ENCODE results near the gene TMC8.

Gene TMC8

DNA sequence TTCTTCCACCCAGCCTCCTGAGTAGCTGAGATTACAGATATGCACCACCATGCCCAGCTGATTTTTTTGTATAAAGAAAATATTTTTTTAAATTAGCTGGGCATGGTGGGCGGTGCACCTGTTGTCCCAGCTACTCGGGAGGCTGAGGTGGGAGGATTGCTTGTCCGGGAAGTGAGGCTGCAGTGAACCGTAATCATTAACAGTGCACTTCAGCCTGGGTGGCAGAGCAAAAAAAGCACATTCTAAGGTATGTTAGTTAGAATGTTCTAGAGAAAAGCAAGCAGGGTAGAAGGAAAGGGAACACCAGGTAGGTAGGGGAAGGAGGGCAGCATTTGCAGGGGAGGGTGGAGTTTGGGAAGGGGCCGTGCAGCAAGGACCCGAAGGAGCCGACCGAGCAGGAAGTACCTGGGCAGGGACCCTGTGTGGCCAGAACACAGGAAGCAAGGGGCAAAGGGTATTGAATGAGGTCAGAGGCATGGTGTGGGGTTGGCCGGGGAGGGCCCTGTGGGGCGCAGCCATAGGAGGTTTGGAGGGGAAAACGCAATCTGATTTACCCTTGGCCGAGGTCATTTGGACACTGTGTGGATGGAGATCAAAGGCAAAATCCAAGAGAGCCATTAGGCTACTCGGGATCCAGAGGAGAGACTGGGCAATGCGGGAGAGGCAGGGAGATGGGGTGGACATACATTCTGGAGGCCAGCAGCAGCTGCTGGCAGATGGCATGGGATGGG, 17.9 kb downstream of the TMC8 start:
- Histone ChIP-seq H3K27me3 (ENCODE audit: control insufficient read depth, insufficient read depth, low read length) (no peaks in the 10 kb centered on the region), H3K9me3 (ENCODE audit: control insufficient read depth, insufficient read depth, low read depth, low read length) (no peaks in the 10 kb centered on the region), H3K27ac (ENCODE audit: low read depth, low read length) (no peak overlapping the region), H3K4me3 (ENCODE audit: low read depth, low read length) (no peak overlapping the region), H3K36me3 (ENCODE audit: control insufficient read depth, insufficient read depth, low read length) (no peaks in the 10 kb centered on the region), H3K9ac (ENCODE audit: low read length) (no peak overlapping the region), H3K4me1 (ENCODE audit: control insufficient read depth, insufficient read depth, low read length) (peaks cover 6% of the 10 kb centered on the region)

DNA sequence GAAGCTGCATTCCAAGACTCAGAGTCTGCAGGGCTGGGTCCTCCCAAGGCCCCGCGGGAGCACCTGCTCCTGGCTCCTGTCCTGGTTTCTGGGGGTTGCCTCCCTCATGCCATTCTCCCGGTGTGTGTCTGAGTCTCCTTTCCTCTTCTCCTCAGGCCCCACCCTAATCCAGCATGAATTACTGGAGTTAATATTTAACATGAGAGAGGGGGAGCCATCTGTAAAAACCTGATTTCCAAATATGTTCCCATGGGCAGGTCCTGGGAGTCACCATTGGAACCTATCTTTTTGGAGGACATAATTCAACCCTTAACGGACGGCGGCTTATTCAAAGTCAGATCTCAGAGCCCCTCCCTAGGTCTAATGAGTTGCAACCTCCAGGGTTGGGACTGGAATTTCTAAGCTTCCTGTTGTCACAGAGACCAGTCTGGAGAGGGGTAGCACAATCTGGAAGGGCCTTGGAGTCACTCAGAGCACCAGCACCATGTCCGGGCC, 21.0 kb downstream of the TMC8 start:
- Histone ChIP-seq H3K9me3 (ENCODE audit: control insufficient read depth, insufficient read depth, low read depth, low read length) (no peaks in the 10 kb centered on the region), H3K27ac (ENCODE audit: low read depth, low read length) (no peak overlapping the region), H3K36me3 (ENCODE audit: control insufficient read depth, insufficient read depth, low read length) (no peaks in the 10 kb centered on the region), H3K9ac (ENCODE audit: low read length) (no peak overlapping the region), H3K4me3 (ENCODE audit: low read depth, low read length) (no peak overlapping the region), H3K27me3 (ENCODE audit: control insufficient read depth, insufficient read depth, low read length) (no peaks in the 10 kb centered on the region), H3K4me1 (ENCODE audit: control insufficient read depth, insufficient read depth, low read length) (peaks cover 6% of the 10 kb centered on the region)

DNA sequence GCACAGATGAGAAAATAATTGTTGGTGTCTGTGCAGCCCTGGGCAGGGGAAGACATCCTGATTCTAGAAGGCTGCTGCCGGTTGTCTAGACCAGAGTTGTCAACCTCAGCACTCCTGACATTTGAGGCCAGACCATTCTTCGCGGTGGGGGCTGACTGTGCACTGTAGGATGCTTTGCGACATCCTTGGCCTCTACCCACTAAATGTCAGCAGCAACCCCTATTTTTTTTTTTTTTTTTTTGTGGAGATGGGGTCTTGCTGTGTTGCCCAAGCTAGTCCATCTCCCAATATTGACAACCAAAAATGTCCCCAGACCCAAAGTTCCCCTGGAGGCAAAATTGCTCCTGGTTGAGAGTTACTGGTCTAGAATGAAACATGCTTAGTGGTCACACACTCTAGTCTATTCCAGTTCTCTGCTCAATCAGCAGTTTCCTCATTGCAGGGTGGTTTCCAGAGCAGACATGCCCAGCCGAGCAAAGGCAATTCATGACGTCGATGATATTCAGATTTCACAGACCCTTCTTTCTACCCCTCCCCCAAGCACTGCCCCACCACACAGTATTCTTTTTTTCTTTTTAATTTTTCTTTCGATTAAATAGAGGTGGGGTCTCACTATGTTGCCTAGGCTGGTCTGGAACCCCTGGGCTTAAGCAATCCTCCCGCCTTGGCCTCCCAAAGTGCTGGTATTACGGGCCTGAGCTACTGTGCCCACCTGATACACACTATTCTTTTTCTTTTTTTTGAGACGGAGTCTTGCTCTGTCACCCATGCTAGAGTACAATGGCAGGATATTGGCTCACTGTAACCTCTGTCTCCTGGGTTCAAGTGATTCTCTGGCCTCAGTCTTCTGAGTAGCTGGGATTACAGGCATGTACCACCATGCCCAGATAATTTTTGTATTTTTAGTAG, 24.6 kb downstream of the TMC8 start:
- Histone ChIP-seq H3K9ac (ENCODE audit: low read length) (no peak overlapping the region), H3K27ac (ENCODE audit: low read depth, low read length) (no peak overlapping the region)

DNA sequence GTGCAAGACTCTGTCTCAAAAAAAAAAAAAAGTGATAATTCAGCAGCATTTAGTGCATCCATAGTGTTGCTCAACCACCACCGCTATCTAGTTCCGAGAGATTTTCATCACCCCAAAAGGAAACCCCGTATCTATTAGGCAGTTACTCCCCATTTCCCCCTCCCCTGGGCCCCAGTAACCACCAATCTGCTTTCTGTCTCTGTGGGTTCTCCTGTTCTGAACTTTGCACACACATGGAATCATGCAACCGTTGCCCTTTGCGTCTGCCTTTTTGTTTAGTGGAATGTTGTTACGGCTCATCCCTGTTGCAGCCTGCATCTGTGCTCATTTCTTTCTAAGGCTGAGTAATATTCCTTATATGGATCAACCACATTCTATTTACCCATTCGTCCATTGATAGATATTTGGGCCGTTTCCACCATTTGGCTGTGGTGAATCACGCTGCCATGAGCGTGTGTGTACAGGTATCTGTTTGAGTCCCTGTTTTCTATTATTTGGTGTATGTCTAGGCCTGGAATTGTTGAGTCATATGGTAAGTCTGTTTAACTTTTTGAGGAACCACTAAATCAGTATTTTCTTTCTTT, 29.1 kb downstream of the TMC8 start:
- Histone ChIP-seq H3K36me3 (ENCODE audit: control insufficient read depth, insufficient read depth, low read length) (no peaks in the 10 kb centered on the region), H3K4me1 (ENCODE audit: control insufficient read depth, insufficient read depth, low read length) (no peaks in the 10 kb centered on the region), H3K9ac (ENCODE audit: low read length) (no peak overlapping the region), H3K9me3 (ENCODE audit: control insufficient read depth, insufficient read depth, low read depth, low read length) (no peaks in the 10 kb centered on the region), H3K27ac (ENCODE audit: low read depth, low read length) (no peak overlapping the region), H3K27me3 (ENCODE audit: control insufficient read depth, insufficient read depth, low read length) (no peaks in the 10 kb centered on the region), H3K4me3 (ENCODE audit: low read depth, low read length) (no peak overlapping the region)

More for the DNA sequence above, 24.6 kb downstream of the TMC8 start:
- Histone ChIP-seq H3K4me3 (ENCODE audit: low read depth, low read length) (no peak overlapping the region), H3K27me3 (ENCODE audit: control insufficient read depth, insufficient read depth, low read length) (no peaks in the 10 kb centered on the region), H3K4me1 (ENCODE audit: control insufficient read depth, insufficient read depth, low read length) (peaks cover 6% of the 10 kb centered on the region; the same call in 1 of the 2 replicates), H3K9me3 (ENCODE audit: control insufficient read depth, insufficient read depth, low read depth, low read length) (no peaks in the 10 kb centered on the region), H3K36me3 (ENCODE audit: control insufficient read depth, insufficient read depth, low read length) (no peaks in the 10 kb centered on the region)

DNA sequence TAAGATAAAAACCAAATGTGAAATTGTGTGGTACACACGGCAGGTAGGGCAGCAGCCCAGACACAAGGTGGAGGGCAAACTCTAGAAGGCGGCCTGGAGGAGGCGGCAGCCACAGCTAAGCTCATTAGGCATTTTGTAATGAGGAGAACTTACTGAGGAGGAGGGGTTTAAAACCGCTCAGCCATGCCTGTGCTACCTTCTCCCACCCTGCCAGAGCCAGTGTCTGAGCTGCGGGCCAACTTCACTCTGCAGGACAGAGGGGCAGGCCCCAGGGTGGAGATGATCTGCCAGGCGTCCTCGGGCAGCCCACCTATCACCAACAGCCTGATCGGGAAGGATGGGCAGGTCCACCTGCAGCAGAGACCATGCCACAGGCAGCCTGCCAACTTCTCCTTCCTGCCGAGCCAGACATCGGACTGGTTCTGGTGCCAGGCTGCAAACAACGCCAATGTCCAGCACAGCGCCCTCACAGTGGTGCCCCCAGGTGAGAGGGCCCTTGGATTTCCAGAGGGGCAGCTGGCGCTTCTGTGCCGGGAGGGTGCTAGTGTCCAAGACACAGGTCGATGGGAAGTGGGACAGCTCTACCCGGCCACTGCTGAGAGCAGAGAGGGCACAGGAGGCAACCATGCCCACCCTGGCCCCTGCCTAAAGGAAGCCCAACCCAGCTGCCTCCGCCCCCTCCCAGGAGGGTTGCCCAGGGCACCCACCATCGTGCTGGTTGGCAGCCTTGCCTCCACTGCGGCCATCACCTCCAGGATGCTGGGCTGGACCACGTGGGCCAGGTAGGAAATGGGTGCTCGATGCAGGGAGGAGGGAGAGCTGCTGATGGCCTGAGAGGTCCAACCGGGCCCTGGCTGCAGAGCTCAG, 33.5 kb downstream of the TMC8 start:
- Histone ChIP-seq H3K9ac (ENCODE audit: low read length) (no peak overlapping the region), H3K9me3 (ENCODE audit: control insufficient read depth, insufficient read depth, low read depth, low read length) (no peaks in the 10 kb centered on the region), H3K4me3 (ENCODE audit: low read depth, low read length) (no peak overlapping the region), H3K27ac (ENCODE audit: low read depth, low read length) (no peak overlapping the region), H3K36me3 (ENCODE audit: control insufficient read depth, insufficient read depth, low read length) (no peaks in the 10 kb centered on the region), H3K27me3 (ENCODE audit: control insufficient read depth, insufficient read depth, low read length) (no peaks in the 10 kb centered on the region), H3K4me1 (ENCODE audit: control insufficient read depth, insufficient read depth, low read length) (no peaks in the 10 kb centered on the region)

DNA sequence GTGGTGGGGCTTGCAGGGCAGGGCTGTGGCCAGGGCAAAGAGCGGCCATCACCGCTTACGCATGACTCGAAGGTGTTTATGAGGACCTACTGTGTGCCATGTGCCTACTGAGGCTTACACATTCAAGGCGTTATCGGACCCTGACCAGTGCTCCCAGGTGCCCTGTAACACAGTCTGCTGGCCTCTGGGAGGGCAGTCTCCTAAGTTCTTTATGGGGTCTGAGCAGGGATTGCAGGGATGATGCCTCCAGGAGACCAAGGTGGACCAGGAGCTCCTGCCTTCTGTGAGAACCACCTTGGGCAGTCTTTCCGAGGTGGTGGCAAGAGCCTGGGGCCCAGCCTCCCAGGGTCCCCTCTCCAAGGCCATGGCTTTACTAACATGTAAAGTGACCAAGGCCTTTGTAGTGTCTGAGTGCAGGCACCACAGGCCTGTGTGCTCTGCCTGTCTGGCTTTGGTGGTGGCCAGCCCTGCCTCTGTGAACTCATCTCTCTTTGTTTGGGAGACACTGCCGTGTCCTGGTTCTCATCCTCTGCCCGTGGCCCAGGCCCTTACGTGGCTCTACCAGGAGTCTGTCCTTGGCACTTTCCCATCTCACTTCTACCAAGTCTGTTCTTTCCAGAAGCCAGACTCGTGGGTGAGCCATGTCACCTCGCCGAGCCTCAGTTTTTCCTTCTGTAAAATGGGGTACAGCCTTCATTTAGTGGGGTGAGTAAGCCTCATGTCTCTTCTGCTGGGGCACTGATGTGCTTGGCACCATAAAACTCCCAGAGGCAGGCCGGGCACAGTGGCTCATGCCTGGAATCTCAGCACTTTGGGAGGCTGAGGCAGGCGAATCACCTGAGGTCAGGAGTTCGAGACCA, 34.4 kb downstream of the TMC8 start:
- Histone ChIP-seq H3K36me3 (ENCODE audit: control insufficient read depth, insufficient read depth, low read length) (no peaks in the 10 kb centered on the region), H3K4me3 (ENCODE audit: low read depth, low read length) (no peak overlapping the region), H3K27ac (ENCODE audit: low read depth, low read length) (no peak overlapping the region), H3K9ac (ENCODE audit: low read length) (no peak overlapping the region), H3K9me3 (ENCODE audit: control insufficient read depth, insufficient read depth, low read depth, low read length) (no peaks in the 10 kb centered on the region), H3K4me1 (ENCODE audit: control insufficient read depth, insufficient read depth, low read length) (peaks cover 8% of the 10 kb centered on the region), H3K27me3 (ENCODE audit: control insufficient read depth, insufficient read depth, low read length) (no peaks in the 10 kb centered on the region)

DNA sequence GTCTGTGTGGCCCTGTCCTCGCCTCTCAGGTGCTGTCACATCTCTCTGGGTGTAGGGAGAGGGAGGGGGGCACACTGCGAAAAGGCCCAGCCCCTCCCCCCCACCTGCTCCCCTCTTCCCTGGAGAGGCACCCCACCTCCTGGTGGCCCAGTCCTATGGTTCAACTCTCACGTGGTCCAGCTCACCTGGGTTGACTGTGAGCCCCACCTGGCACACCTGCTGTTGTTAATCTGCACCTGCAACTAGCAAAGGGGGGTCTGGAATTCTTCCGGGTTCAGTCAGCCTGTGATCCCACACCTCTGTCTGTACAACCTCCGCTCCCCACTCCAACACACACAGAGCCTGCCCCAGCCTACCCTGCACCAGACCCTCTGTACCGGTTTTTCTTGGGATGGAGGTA, 35.8 kb downstream of the TMC8 start:
- Histone ChIP-seq H3K27me3 (ENCODE audit: control insufficient read depth, insufficient read depth, low read length) (no peaks in the 10 kb centered on the region), H3K9ac (ENCODE audit: low read length) (no peak overlapping the region), H3K4me1 (ENCODE audit: control insufficient read depth, insufficient read depth, low read length) (peaks cover 15% of the 10 kb centered on the region), H3K4me3 (ENCODE audit: low read depth, low read length) (no peak overlapping the region), H3K27ac (ENCODE audit: low read depth, low read length) (no peak overlapping the region), H3K9me3 (ENCODE audit: control insufficient read depth, insufficient read depth, low read depth, low read length) (no peaks in the 10 kb centered on the region), H3K36me3 (ENCODE audit: control insufficient read depth, insufficient read depth, low read length) (peaks cover 4% of the 10 kb centered on the region; the same call in 1 of the 2 replicates)

DNA sequence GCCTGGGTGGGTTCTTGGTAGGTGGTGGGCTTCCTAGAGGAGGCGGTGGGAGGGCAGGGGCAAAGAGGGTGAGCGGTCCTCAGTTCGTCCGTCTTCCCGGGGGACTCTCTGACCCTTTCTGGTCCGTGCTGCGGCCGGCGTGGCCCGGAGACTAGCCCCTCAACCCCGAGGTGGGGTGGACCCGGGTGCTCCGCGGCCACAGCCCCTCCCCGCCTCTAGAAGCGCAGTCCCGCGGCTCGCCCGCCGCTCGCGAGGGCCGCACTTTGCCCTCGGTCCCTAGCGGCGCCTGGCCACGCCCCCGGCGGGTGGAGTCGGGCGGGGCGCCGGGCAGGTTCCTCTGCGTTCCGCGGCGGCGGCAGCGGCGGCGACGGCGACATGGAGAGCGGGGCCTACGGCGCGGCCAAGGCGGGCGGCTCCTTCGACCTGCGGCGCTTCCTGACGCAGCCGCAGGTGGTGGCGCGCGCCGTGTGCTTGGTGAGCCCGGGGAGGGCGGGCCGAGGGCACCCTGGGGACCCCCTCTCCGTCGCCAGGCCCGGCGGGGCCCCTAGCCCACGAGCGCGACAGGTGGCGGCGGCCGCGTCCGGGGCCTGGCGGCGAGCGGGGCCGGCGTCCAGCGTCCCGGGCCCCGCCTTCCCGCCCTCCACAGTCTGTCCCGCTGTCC, 37.8 kb downstream of the TMC8 start, which contains the start of gene SYNGR2:
Gene SYNGR2, plus strand, starts transcription at position 340 of the 661 bp plus-strand sequence. Its CDS starts 36 bp downstream, at position 376.
- Histone ChIP-seq H3K4me1 (ENCODE audit: control insufficient read depth, insufficient read depth, low read length) (peaks cover 34% of the 10 kb centered on the region), H3K27me3 (ENCODE audit: control insufficient read depth, insufficient read depth, low read length) (no peaks in the 10 kb centered on the region), H3K9ac (ENCODE audit: low read length) (peak within 1 kb of the TSS; percentile 71), H3K4me3 (ENCODE audit: low read depth, low read length) (peak within 1 kb of the TSS; percentile 78), H3K36me3 (ENCODE audit: control insufficient read depth, insufficient read depth, low read length) (peaks cover 15% of the 10 kb centered on the region), H3K27ac (ENCODE audit: low read depth, low read length) (no peak within 1 kb of the TSS), H3K9me3 (ENCODE audit: control insufficient read depth, insufficient read depth, low read depth, low read length) (no peaks in the 10 kb centered on the region)

DNA sequence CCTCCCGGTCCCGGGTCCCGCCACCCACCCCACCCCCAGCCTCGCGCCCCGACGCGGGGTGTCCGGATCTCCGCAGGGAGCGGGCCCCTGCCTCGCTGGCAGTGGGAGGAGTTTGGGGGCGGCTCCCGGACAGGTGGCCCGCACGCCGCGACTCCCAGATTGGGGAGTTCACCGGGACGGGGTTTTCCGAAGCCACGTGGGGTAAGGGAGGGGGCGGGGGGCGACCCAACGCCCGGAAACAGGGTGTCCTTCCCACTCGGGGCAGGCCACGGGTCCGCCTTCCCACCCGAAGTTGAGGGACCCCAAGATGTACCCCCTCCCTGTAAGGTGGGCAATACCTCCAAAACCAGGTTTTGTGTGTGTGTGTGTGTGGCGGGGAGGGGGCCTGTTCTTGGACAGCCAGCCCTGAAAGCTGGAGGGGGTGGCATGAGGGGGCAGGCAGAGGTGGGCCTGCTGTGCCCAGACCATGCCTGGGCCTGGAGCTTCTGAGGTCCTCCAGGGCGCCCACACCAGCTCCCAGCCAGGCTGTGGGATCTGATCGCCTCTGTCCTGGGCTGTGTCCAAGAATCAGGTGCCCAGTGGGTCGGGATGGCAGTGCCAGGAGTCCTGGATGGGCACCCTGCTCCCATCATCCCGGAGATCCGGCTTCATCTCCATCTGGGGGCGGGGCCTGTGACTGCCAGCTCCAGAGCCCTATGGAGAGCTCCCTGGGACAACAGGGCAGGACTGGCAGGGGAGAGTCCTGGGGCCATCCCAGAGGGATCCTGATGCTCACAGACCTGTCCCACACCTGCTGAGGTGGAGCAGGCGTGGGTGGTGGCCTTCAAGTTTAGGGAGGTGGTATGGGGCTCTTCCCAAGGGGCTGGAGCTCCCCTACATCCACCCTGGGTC, 38.6 kb downstream of the TMC8 start:
- H3K27me3 ChIP-seq (ENCODE audit: control insufficient read depth, insufficient read depth, low read length), result no peaks in the 10 kb centered on the region
- no peak overlapping the region for H3K27ac ChIP-seq (ENCODE audit: low read depth, low read length)
- peaks cover 35% of the 10 kb centered on the region for H3K4me1 ChIP-seq (ENCODE audit: control insufficient read depth, insufficient read depth, low read length)
- peak overlapping the region; percentile 78 for H3K4me3 ChIP-seq (ENCODE audit: low read depth, low read length)
- H3K9me3 ChIP-seq (ENCODE audit: control insufficient read depth, insufficient read depth, low read depth, low read length), result no peaks in the 10 kb centered on the region
- peak overlapping the region; percentile 54 for H3K9ac ChIP-seq (ENCODE audit: low read length)
- peaks cover 23% of the 10 kb centered on the region for H3K36me3 ChIP-seq (ENCODE audit: control insufficient read depth, insufficient read depth, low read length)

Measured in HUES6 (cell line).